Measurements from ENCODE around the gene ESPNL.

Gene ESPNL

GRCh38 chr2:238176613-238177012, 76.5 kb downstream of the ESPNL start:
- DNase-seq = no peak

DNA sequence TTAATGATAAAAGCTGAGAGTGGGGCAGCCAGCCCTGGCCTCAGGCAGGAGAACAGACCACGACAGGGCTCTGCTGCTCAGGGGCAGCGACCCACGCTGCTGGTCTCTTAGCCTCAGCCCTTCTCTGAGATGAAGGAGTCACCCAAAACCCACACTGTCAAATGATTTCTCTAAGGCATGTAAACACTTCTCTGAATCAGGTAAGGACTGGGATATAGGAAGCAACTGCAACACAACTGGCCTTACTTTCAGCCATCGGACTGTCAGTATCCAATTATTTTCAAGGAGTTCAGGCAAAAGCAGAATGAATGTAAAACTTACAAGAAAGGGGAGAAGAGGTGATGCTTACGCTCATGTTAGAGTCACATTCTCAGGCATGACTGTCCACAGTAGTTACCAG, 80.4 kb downstream of the ESPNL start:
- DNase-seq = no peak

- DNase-seq = no peak
Observed at GRCh38 chr2:238182362-238182761, 82.2 kb downstream of the ESPNL start.

Data from activated naive CD4-positive, alpha-beta T cell treated with anti-CD3 and anti-CD28 coated beads, Interleukin-2, amount 50 U/mL, for 16 hours (primary cell).